Frontal cortex (tissue), 4 donors: Measurements from ENCODE around the gene SLC24A2. TPM values are rescaled to one million over a fixed set of nuclear protein-coding genes. Genes with fewer than 3 reads are reported as not detected.
"Not testable (repeated sequence)": the region's sequence is repeated elsewhere in the genome, so short reads cannot be mapped to it uniquely, and the experiment has no call there.

Experiments used
- DNase-seq, 2 donors: peaks; one replicate each; pipeline ENCODE4 v3.0.0; 2012; ENCODE audit warnings: low spot score in 2 of 2
- FAIRE-seq: peaks from 2 replicates; lab custom pipeline; 2012; peaks lifted over from hg19 to GRCh38; lab: Jason Lieb, UNC
- total RNA-seq: library from RNA; depleted of rRNA; stranded (reverse); fragments of >200 nt; gene quantifications from one replicate; pipeline ENCODE4 v1.2.3, GENCODE V29; 2014
- donor health status: control.
- donor health status: control.
- donor health status: control.

Gene SLC24A2
- 3.7 TPM for total RNA-seq

DNA sequence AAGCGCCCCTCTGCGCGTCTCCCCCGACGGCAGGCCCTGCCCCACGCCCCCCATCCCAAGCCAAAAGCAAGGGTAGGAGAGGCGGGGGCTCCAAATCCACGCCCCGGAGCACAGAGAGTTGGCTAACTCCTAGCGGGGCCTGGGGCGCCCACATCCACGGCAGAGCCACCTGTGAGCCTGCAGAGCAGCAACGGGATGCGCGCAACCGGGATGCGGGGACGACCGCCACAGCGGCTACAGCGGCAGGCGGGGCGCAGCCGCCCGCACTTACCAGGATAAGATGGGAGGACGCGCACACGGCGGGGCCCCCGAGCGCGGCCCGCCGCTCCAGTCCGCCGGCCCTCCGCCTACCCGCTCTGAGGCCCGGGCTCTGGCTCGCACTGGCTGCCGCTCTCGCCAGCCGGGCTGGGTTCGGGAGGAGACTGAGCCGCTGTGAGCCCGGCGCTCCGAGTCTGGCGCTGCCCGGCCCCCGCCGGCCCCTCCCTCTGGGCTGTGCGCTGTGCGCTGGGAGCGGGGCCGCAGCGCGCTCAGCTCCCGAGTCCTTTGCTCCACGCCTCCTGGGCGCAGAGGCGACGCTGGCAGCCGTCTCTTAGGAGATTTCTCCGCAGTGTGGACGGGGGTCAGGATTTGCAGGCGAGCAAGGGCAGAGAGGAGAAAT, at the start of gene SLC24A2:
Gene SLC24A2, minus strand, starts transcription at position 424 of the 658 bp plus-strand sequence.
- DNase-seq, result peak; percentile 46 to 58

DNA sequence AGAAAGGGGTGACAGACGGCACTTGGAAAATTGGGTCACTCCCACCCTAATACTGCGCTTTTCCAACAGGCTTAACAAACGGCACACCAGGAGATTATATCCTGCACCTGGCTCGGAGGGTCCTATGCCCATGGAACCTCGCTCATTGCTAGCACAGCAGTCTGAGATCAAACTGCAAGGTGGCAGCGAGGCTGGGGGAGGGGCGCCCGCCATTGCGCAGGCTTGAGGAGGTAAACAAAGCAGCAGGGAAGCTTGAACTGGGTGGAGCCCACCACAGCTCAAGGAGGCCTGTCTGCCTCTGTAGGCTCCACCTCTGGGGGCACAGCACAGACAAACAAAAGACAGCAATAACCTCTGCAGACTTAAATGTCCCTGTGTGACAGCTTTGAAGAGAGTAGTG, 44.5 kb upstream of the SLC24A2 start:
- FAIRE-seq, DNase-seq: not testable (repeated sequence)

More for the DNA sequence above, at the start of gene SLC24A2:
- no peak for FAIRE-seq

DNA sequence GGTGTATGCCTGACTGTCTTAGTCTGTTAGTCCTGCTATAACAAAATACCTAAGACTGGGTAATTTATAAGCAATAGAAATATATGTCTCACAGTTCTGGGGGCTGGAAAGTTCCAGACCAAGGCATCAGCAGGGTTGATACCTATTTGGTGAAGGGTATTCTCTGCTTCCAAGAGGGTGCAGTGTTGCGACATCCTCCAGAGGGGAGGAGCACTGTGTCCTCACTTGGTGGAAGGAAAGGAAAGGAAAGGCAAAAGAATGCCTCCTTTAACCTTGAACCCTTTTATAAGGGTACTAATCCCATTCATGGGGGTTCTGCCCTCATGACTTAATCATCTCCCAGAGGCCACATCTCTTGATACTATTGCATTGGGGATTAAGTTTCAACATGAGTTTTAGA, 42.0 kb upstream of the SLC24A2 start:
- FAIRE-seq, result no peak
- DNase-seq, result no peak

DNA sequence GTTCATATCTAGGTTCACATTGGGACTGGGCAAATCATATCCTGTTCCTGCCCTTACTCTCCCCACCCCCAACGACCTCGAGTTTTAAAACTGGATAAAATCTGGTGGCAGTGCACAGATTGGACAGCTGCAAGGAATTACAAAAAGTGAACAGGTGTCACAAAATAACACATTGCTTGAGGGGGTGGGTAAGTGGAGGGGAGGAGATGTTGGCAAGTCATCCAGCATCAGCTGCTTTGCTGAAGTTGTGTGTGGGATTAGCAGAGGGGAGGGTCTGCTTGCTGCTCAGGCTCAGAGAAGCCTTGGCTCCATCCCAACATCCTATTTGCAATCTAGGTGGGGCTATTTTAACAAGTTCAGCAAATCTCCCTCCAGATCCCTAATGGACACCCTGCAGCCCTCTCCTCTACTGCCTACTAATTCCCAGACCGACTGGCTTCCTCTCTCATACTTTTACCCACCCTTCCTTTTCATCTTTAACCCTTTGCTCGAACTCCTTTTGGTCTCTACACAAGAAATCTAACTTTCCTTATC, 39.8 kb upstream of the SLC24A2 start:
- no peak for DNase-seq
- FAIRE-seq, result no peak

DNA sequence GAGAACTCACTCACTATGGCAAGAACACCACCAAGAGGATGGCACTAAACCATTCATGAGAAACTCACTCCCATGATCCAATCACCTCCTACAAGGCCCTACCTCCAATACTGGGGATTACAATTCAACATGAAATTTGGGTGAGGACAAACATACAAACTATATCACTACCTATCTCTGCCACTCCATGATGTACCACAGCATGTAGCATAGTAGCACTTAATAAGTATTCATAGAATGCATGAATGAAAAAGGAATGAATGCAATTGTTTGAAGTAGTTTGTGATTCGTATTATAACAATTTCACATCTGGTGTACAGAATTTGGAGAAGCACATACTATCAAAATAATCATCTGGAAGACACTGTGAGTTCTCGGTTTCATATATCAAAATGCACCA, 27.9 kb upstream of the SLC24A2 start:
- FAIRE-seq (no peak), DNase-seq (no peak)

DNA sequence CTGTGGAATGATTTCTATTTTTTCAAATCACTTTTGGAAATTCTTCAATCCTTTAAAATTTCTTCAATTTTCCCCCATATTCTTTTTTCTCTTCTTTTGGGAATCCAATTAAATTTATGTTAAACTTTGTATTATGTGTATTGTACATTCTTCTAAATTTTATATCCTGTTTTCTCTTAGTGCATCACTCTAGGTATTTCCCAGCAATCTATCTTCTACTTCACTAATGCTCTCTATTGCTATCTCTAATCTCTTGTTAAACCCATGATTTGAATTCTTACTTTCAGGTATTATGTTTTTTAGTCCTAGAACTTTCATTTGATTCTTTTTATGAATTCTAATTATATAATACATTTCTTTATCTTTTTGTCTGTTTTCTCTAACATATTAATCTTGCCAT, 23.4 kb upstream of the SLC24A2 start:
- DNase-seq, result no peak
- no peak for FAIRE-seq

DNA sequence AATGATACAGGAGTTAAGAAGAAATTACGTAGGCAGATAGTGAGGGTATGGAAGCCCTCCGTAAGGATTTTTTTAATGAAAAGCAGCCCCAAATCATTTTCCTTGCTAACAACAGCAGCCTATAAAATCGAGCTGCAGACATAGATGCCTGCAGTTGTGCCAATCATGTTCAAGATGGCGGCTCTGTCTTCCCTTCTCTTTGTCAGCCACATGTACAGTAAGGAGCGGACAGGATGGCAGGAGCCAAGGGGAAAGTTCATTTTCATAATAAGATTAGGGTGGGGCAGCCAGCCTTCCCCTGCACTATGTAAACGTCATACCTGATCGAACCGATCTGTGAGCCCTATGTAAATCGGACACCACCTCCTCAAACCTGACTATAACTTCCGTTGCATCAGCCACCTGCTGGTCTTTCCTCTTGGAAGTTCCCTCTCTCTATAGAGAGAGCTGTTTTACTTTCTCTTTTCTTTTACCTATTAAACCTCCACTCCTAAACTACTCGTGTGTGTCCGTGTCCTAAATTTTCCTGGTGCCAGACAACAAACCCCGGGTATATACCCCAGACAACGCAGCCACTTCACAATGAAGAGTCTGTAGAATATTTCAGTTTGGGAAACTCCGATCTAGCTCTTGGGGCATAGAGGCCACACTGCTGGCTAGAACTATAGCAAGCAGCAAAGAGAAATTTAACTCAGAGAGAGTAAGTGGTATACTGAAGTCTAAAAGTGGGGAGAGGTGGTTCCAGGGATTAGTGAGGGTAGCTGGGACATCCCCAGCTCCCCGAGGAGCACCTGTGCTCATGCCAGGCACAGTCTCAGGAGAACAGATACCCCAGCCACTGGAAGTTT, 20.8 kb upstream of the SLC24A2 start:
- FAIRE-seq, result no peak
- no peak for DNase-seq

DNA sequence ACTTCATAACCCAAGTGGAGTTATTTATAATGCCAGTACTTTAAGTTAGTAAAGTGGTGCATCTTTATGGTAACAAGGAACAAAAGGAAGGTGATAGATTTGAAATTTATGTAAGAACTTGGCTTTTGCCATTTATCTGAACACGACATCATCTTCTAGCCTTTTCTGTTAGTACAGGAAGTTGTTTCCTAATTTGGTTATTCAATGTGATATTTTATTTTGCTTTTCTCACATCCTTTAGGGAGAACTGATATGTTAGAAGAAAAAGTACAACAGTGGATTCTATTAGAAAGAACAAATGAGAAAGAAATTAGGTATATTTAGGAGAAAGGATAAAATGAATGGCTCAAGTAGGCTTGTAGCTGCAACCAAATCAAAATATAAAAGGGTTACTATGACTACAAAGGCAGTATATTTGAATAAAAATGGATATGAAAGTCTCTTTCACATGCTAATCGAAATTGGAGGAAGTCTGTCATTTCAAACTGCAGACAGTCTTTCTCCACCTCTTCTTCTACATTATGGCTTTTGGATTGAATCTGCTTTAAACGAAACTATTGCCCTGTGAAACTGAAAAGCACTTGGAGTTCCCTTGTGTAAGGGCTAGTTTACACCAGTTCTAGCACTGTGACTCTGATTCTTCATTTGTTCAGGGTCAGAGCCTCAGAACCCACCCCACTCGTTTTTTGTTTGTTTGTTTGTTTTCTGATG, 18.5 kb upstream of the SLC24A2 start:
- FAIRE-seq, result no peak
- DNase-seq, result no peak

DNA sequence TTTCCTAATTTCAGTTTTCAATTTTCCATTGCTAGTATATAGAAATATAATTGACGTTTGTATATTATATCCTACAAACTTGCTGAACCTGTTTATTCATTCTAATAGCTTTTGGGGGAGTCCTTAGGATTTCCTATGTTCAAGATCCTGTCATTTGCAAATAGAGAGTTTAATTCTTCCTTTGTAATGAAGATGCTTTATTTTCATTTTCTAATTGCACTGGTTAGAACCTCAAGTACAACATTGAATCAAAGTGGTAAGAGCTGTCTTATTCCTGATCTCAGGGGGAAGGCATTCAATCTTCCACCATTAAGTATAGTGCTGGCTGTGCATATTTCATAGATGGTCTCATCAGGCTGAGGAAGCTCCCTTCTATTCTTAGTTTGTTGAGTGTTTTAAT, 15.6 kb upstream of the SLC24A2 start:
- FAIRE-seq (no peak), DNase-seq (no peak)

DNA sequence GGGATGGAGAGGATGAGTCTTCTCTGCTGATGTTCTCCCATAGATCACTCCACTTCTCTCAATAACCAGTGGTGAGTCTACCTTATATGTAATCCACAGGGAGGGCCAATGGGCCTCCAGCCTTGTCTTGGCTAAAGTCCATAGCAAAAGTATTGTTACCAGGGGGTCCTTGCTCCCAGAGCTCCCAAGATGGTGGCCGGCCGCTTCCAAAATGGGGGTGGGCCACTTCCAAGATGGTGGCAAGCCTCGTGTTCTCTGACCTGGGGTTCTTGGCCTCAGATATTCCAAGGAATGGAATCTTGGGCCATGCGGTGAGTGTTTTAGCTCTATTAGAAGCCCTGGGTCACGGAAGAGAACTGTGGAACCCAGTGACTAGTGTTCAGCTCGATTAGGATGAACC, 12.0 kb upstream of the SLC24A2 start:
- no peak for DNase-seq
- no peak for FAIRE-seq

DNA sequence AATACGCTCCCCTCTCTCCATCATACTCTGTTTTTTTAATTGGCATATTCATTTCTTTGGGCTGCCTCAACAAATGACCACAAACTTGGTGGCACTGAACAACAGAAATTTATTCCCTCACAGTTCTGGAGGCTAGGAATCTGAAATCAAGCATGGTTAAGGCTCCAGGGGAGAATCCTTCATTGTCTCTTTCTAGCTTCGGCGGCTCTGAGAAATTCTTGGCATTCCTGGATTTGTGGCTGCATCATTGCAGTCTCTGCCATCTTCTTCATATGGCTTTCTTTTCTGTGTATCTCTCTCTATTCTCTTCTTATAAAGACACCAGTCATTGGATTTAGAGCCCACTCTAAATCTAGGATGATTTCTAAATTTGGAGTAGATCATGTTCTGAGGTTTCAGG, 10.9 kb upstream of the SLC24A2 start:
- FAIRE-seq, result no peak
- DNase-seq, result no peak

DNA sequence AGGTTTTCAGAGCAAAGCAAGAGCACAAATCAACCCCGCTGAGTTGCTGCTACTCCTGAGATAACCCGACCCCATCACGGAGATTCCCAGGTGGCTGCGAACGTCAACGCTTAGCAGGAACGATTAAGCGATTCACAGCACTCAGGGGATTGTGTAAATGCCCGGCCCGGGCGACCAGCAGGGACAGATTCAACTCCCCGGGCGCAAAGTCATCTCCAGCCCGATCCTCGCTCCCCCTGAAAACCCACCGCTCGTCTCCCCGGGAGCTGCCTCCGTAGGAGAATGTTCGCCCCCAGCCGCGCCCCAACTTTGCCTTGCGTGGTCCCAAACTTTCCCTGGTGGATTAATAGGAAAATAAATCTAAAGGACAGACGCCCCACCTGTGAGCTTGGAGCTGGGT, 685 bp downstream of the SLC24A2 start:
- DNase-seq (no peak), FAIRE-seq (no peak)

DNA sequence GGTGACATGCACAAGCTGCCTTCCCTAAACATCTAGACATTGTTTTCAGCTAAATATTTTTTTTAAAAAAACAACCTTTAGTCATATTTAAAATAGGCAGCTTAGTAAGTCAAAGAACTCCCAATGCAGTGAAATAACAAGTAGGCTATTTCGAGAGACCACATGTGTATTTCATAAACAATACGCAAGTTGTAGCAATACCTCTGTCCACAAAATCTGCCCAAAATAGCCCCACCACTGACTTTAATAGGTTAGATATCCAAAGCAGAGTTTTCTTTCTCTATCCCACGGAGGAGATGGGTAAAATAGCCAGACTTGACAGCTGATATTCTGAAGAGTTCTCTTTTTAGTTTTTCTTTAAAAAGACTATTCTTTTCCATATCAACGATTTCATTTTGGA, 1.2 kb downstream of the SLC24A2 start:
- no peak for DNase-seq
- FAIRE-seq, result no peak

DNA sequence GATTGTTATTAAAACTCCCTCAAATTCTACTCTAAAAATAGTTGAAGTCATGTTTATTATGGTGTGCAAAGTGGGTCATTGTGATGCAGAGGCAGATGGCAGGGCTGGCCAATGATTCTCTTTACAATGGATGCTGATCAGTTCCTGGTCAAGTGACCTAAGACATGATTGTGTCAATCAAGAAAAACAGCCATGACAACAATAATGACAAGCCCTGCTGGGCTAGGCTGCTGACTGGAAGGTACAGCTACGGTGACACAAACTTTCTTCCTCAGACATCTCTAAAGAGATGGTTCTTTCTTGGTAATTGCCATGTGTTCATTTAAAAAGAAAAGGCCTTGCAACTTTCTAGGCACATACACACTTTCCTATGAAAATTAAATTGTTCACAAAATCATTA, 3.6 kb downstream of the SLC24A2 start:
- no peak for DNase-seq
- FAIRE-seq, result no peak

DNA sequence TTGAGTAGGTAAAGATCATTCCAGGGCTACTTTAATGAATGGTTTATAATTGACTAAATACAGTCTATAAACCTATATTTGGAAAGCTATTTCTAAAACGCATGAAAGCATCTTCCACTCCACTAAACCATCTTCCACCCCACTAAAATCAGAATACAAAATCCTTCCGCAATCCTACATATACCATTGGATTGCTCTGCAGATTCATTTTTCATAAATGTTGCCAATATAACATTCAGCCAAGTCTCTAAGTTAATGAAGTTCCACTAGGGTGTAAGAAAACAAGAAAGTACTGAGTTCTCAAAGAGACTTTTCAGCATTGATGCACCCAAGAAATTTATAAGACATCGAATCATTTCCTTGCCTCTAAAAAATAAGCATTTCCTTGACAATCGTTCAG, 4.7 kb downstream of the SLC24A2 start:
- DNase-seq, result no peak
- no peak for FAIRE-seq

DNA sequence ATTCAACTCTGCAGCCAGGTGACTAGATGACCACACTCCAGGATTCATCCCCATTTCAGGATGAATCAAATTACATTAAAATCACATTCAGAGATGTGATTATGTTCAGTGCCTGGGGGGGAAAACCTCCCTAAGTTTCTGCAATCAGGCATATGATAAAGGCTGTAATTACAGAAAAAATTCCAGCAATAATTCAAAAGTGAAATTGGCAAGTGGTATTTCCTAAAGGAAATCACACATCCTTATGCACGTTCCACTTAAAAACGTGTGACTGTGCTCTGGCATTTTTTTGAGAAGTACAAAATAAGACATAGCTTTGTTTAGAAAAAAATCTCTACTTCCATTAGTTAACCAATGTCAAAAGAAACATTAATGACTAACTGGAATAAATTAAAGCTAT, 5.3 kb downstream of the SLC24A2 start:
- FAIRE-seq (no peak), DNase-seq (no peak)

DNA sequence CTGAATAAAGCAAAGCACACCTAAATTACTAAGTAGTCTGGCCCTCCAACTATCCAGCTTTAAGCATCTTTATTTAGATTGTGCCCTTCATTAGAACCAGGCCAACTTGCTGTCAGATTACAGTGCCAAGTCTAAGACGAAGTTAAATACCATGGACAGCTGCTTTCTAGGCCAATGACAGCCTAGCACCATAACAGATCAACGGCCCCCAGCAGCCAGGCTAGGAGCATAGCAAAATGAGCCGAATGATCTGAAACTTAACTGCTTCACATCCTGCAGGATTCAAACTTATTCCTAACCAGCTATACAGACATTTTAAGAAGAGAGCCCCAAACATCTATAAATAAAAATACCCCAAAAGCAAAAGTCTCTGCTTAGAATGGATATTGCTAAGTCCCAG, 6.8 kb downstream of the SLC24A2 start:
- no peak for DNase-seq
- no peak for FAIRE-seq

DNA sequence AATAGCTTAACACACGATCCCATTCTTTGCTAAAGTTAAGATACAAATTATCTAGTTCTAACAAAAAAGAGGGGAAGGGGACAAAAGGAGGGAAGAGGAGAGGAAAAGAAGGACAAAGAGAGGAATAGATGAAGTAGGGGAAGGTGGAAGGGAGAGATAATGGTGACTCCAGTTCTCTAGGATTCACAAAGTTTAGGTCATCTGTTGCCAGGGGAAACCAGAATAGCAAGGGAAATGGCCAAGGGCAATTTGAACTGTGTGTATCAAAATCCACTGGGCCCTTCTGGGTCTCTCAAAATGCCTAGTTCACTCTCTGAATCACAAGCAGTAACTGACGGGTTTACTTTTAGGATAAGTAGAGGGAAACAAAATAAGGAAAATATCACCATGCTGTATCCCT, 7.6 kb downstream of the SLC24A2 start:
- DNase-seq (no peak), FAIRE-seq (no peak)

DNA sequence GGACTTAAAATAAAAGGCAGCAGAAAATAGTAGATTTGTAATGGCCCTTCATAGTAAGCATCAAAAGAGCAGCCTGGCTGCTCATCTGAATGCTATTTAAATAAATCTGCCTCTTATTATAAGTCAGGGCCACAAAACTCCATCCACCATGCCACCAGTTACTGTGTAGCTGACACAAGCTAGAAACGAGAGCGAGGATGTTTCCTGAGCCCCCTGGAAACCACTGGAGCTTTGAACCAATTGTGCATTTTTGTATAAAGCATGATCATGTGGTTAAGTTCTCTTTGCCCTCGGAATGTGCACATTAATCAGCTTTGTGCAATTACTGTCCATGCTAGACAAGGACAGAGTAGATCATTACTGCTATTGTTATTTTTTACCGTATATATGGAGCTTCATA, 17.4 kb downstream of the SLC24A2 start:
- FAIRE-seq (no peak), DNase-seq (no peak)

DNA sequence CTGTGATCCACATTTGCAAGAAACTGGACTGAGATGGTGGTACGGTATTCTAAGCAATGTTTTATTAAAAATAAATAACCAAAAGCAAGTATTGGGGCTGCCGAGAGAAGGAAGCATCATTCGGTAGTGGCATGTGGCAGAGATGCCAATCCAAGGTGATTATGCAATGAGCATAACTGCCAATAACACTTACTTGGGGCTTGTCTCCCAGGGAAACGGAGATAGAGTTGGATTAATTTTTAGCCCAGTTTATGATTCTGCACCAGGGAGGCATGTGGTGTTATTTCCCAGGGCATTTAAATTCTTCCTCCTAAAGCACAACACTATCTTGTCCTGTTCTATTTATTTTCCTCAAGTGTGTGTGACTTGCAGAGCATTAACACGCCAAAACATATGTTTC, 17.9 kb downstream of the SLC24A2 start:
- FAIRE-seq (no peak), DNase-seq (no peak)

DNA sequence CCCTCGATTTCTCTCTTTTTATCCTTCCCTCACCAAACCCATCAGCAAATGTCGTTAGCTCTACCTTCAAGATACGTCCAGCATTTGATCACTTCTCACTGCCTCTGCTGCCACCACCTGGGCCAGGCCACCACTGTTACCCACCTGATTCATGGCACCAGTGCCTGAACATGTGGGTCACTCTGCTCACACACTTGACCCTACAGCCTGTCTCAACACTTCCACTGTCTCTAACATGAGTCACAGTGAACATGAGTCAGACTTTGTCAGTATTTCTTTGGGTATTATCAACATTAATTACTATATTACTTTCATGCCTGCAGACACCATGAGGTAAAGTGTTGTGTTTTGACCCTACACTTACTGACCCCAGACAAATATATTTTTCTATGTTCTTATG, 19.6 kb downstream of the SLC24A2 start:
- no peak for DNase-seq
- no peak for FAIRE-seq
